IMR-90 (cell line): ENCODE results near the gene ITSN1. TPM values are rescaled to one million over a fixed set of nuclear protein-coding genes. Genes with fewer than 3 reads are reported as not detected.

ENCODE experiments used
- ATAC-seq: fragments of 200-7000 bp; cut with Tn5 transposase; 2 replicates; pipeline ENCODE4 v1.9.1; 2020; ENCODE audit warnings: low read depth, mild to moderate bottlenecking, moderate library complexity
- BruUV-seq: library from RNA; stranded (reverse); fragments of 400-500 nt; replicated peaks from 2 replicates; lab custom pipeline; 2021; lab: Mats Ljungman, UMichigan
- CTCF ChIA-PET: fragments of 300-600 bp; formaldehyde crosslinking; extraction: SDS; loops from one replicate; lab custom pipeline; 2021; ENCODE audit warnings: antibody characterized with exemption; lab: Yijun Ruan, JAX
- POLR2A ChIA-PET: fragments of 300-600 bp; sonication (Branson Sonifier 250); formaldehyde crosslinking; loops from one replicate; lab custom pipeline; 2022; ENCODE audit warnings: antibody characterized with exemption; ENCODE audit not compliant: unreplicated experiment; lab: Charles Lee
- DNase-seq: peaks from one replicate; pipeline ENCODE4 v3.0.0; 2013
- H2AFZ ChIP-seq: replicated peaks from 2 replicates; pipeline ENCODE3; 2013; ENCODE audit warnings: low read length, mild to moderate bottlenecking; ENCODE audit not compliant: poor library complexity
- H2AK5ac ChIP-seq: 2 replicates; pipeline ENCODE4 v1.6.1; 2013; ENCODE audit warnings: low read depth, low read length, inconsistent platforms
- H2AK9ac ChIP-seq: replicated peaks from 2 replicates; pipeline ENCODE3; 2013; ENCODE audit warnings: mild to moderate bottlenecking, low read depth, low read length, moderate library complexity; ENCODE audit not compliant: poor library complexity
- H2BK120ac ChIP-seq: 2 replicates; pipeline ENCODE4 v1.6.1; 2013; ENCODE audit warnings: low read depth, low read length, inconsistent platforms
- H2BK15ac ChIP-seq: 3 replicates; pipeline ENCODE4 v1.6.1; 2013; ENCODE audit warnings: low read depth, low read length, inconsistent platforms
- H2BK20ac ChIP-seq: 2 replicates; pipeline ENCODE4 v1.6.1; 2013; ENCODE audit warnings: low read depth, mild to moderate bottlenecking, inconsistent platforms, low read length, moderate library complexity
- H2BK5ac ChIP-seq: 2 replicates; pipeline ENCODE4 v1.6.1; 2013; ENCODE audit warnings: mild to moderate bottlenecking, low read depth, low read length, inconsistent platforms; ENCODE audit not compliant: poor library complexity, severe bottlenecking
- H3K14ac ChIP-seq: replicated peaks from 2 replicates; pipeline ENCODE4 v1.6.1; 2013; ENCODE audit warnings: low read depth, low read length, inconsistent platforms
- H3K18ac ChIP-seq: 2 replicates; pipeline ENCODE4 v1.6.1; 2013; ENCODE audit warnings: low read depth, low read length, control low read depth
- H3K23ac ChIP-seq: 2 replicates; pipeline ENCODE4 v1.6.1; 2013; ENCODE audit warnings: low read depth, low read length, inconsistent platforms
- H3K27ac ChIP-seq: 2 replicates; pipeline ENCODE4 v1.5.1; 2013; ENCODE audit warnings: mild to moderate bottlenecking, control low read depth, low read length; ENCODE audit not compliant: insufficient read depth
- H3K27me3 ChIP-seq: 2 replicates; pipeline ENCODE4 v1.6.1; 2013; ENCODE audit warnings: low read length; ENCODE audit not compliant: control insufficient read depth, insufficient read depth
- H3K36me3 ChIP-seq: 2 replicates; pipeline ENCODE4 v1.6.1; 2013; ENCODE audit warnings: low read length, mixed read lengths; ENCODE audit not compliant: control insufficient read depth, insufficient read depth
- H3K4ac ChIP-seq: 2 replicates; pipeline ENCODE4 v1.6.1; 2013; ENCODE audit warnings: low read depth, low read length, inconsistent platforms
- H3K4me1 ChIP-seq: 2 replicates; pipeline ENCODE4 v1.6.1; 2013; ENCODE audit warnings: low read length, mixed read lengths; ENCODE audit not compliant: control insufficient read depth, insufficient read depth
- H3K4me2 ChIP-seq: 2 replicates; pipeline ENCODE4 v1.6.1; 2013; ENCODE audit warnings: low read depth, mild to moderate bottlenecking, control low read depth, low read length, moderate library complexity
- H3K4me3 ChIP-seq: 2 replicates; pipeline ENCODE4 v1.5.1; 2013; ENCODE audit warnings: low read depth, mild to moderate bottlenecking, control low read depth, low read length, moderate library complexity; ENCODE audit not compliant: insufficient read depth
- H3K56ac ChIP-seq: 2 replicates; pipeline ENCODE4 v1.6.1; 2013; ENCODE audit warnings: low read length, inconsistent platforms; ENCODE audit not compliant: insufficient read depth; ENCODE audit errors: extremely low read depth
- H3K79me1 ChIP-seq, 2 experiments: 2 replicates each; pipeline ENCODE4 v1.6.1; 2013; ENCODE audit warnings: low read length in 2 of 2, inconsistent platforms in 1 of 2, low read depth in 1 of 2
- H3K9ac ChIP-seq: 2 replicates; pipeline ENCODE4 v1.6.1; 2013; ENCODE audit warnings: low read depth, low read length, control low read depth
- H3K9me1 ChIP-seq: 2 replicates; pipeline ENCODE4 v1.6.1; 2013; ENCODE audit warnings: low read length, inconsistent platforms; ENCODE audit not compliant: insufficient read depth
- H3K9me3 ChIP-seq: 2 replicates; pipeline ENCODE4 v1.6.1; 2013; ENCODE audit warnings: low read length; ENCODE audit not compliant: control insufficient read depth, insufficient read depth
- H4K20me1 ChIP-seq: 2 replicates; pipeline ENCODE4 v1.6.1; 2013; ENCODE audit warnings: low read length, inconsistent platforms; ENCODE audit not compliant: insufficient read depth
- H4K5ac ChIP-seq: 2 replicates; pipeline ENCODE4 v1.6.1; 2013; ENCODE audit warnings: mild to moderate bottlenecking, low read depth, low read length, control low read depth
- H4K8ac ChIP-seq, 2 experiments: 2 replicates each; pipeline ENCODE4 v1.6.1; 2013; ENCODE audit warnings: low read depth in 2 of 2, low read length in 2 of 2, control low read depth in 1 of 2, inconsistent platforms in 1 of 2
- H4K91ac ChIP-seq: 2 replicates; pipeline ENCODE4 v1.6.1; 2013; ENCODE audit warnings: low read depth, low read length, inconsistent platforms; ENCODE audit not compliant: insufficient read depth
- CEBPB ChIP-seq: IDR thresholded peaks from 2 replicates; pipeline ENCODE4 v1.6.1; 2012; ENCODE audit warnings: low read depth, low read length, improper control_type of control experiment
- CTCF ChIP-seq: conservative IDR thresholded peaks from 2 replicates; pipeline ENCODE4 v1.5.1; 2012; ENCODE audit warnings: mild to moderate bottlenecking, low read depth, low read length, improper control_type of control experiment
- ELK1 ChIP-seq: fragments of 150-350 bp; IDR thresholded peaks from 2 replicates; pipeline ENCODE4 v1.6.1; 2016; ENCODE audit warnings: low read depth, mild to moderate bottlenecking, low read length, moderate library complexity, borderline replicate concordance
- FOS ChIP-seq: fragments of 150-350 bp; IDR thresholded peaks from 2 replicates; pipeline ENCODE4 v1.6.1; 2016; ENCODE audit warnings: low read depth, low read length
- MAFK ChIP-seq: IDR thresholded peaks from 2 replicates; pipeline ENCODE4 v1.6.1; 2012; ENCODE audit warnings: low read depth, low read length, improper control_type of control experiment
- MAZ ChIP-seq: IDR thresholded peaks from 2 replicates; pipeline ENCODE4 v1.6.1; 2012; ENCODE audit warnings: low read depth, mild to moderate bottlenecking, low read length, improper control_type of control experiment, moderate library complexity, borderline replicate concordance
- MXI1 ChIP-seq: IDR thresholded peaks from 2 replicates; pipeline ENCODE4 v1.6.1; 2012; ENCODE audit warnings: low read depth, mild to moderate bottlenecking, low read length, moderate library complexity, borderline replicate concordance
- NFE2L2 ChIP-seq: fragments of 150-350 bp; IDR thresholded peaks from 2 replicates; pipeline ENCODE4 v1.6.1; 2016; ENCODE audit warnings: low read depth, mild to moderate bottlenecking, low read length
- POLR2A ChIP-seq: IDR thresholded peaks from 2 replicates; pipeline ENCODE4 v1.6.1; 2012; ENCODE audit warnings: mild to moderate bottlenecking, low read depth, low read length
- RAD21 ChIP-seq: IDR thresholded peaks from 2 replicates; pipeline ENCODE4 v1.6.1; 2012; ENCODE audit warnings: low read length, improper control_type of control experiment
- RCOR1 ChIP-seq: IDR thresholded peaks from 2 replicates; pipeline ENCODE4 v1.6.1; 2012; ENCODE audit warnings: mild to moderate bottlenecking, low read length, improper control_type of control experiment; ENCODE audit not compliant: insufficient replicate concordance
- SMC3 ChIP-seq: fragments of 150-350 bp; IDR thresholded peaks from 2 replicates; pipeline ENCODE4 v1.6.1; 2016; ENCODE audit warnings: low read depth, mild to moderate bottlenecking, antibody characterized with exemption, low read length, moderate library complexity
- USF2 ChIP-seq: fragments of 150-350 bp; IDR thresholded peaks from 2 replicates; pipeline ENCODE4 v1.6.1; 2017; ENCODE audit warnings: mild to moderate bottlenecking, antibody characterized with exemption, low read length, low read depth
- WGBS, 2 experiments: methylation state at CpG; one replicate each; pipeline versions ENCODE4 v1.1.5 to v1.1.7; 2013; ENCODE audit warnings: missing lambda C conversion rate in 2 of 2; ENCODE audit not compliant: insufficient read length in 1 of 2; ENCODE audit errors: extremely low coverage in 2 of 2; 5-methylcytosine and 5-hydroxymethylcytosine counted together
- dilution Hi-C: fragments of 300-500 bp; cut with HindIII; formaldehyde crosslinking; loops from one replicate; pipeline ENCODE4 v1.14.3; 2018; ENCODE audit warnings: low sequenced_read_pairs; ENCODE audit not compliant: unreplicated experiment
- in situ Hi-C: fragments of 300-500 bp; cut with MboI; formaldehyde crosslinking; loops from 3 replicates; pipeline ENCODE4 v1.14.3; 2019; ENCODE audit warnings: low sequenced_read_pairs, inconsistent platforms, mixed read lengths
- intact Hi-C: fragments of 100-400 bp; cut with micrococcal nuclease; formaldehyde crosslinking; loops from 2 replicates; pipeline ENCODE4 v1.10.0; 2022
- polyA plus RNA-seq, 3 experiments: library from polyadenylated mRNA; depleted of rRNA; stranded (reverse); fragments of >200 nt; gene quantifications; 2 replicates each; pipeline ENCODE4 v1.2.3, GENCODE V29; 2012; ENCODE audit warnings: low replicate concordance in 1 of 3
- total RNA-seq: library from RNA; depleted of rRNA; stranded (reverse); fragments of >200 nt; gene quantifications from 2 replicates; pipeline ENCODE4 v1.2.3, GENCODE V29; 2012

ITSN1 gene
- total and polyA plus RNA-seq, 2 of the 4 experiments (the other 2 are of a cell fraction), result 45.4 to 62.0 TPM

- no peak overlapping the region for H3K27ac ChIP-seq
- H3K4me3 ChIP-seq, result no peak overlapping the region
- WGBS, 2 experiments, result 90% methylated on average over 1 of the region's 1 CpG; no CpG with 5 or more reads in 1 of the 2 experiments
- no peaks in the 10 kb centered on the region for H3K36me3 ChIP-seq
- peaks cover 22% of the 10 kb centered on the region for H3K9me1 ChIP-seq
- H2AFZ ChIP-seq, result no peak overlapping the region
- no peak overlapping the region for H4K5ac ChIP-seq
- no peak overlapping the region for H3K4me2 ChIP-seq
- no peak overlapping the region for H2AK9ac ChIP-seq
- H2BK20ac ChIP-seq, result no peak overlapping the region
- POLR2A ChIA-PET, result no interaction called here
- no peak overlapping the region for H2BK5ac ChIP-seq
- H4K8ac ChIP-seq, result no peak overlapping the region
- H4K91ac ChIP-seq, result no peak overlapping the region
- peaks cover 0 to 9% of the 10 kb centered on the region in 2 experiments; a peak in 1 of 4 replicates for H3K79me1 ChIP-seq
- peaks cover 18% of the 10 kb centered on the region for H3K4me1 ChIP-seq
- H3K4ac ChIP-seq, result no peak overlapping the region
- H3K27me3 ChIP-seq, result no peaks in the 10 kb centered on the region
- no peak overlapping the region for H3K14ac ChIP-seq
- no peak overlapping the region for H3K18ac ChIP-seq
- CTCF ChIA-PET, result no interaction called here
- no peak overlapping the region for H3K9ac ChIP-seq
- no peak for DNase-seq
- intact Hi-C loops, result no loop called here
- H2BK120ac ChIP-seq, result no peak overlapping the region
- no peak for ATAC-seq
- H3K23ac ChIP-seq, result no peak overlapping the region
- dilution Hi-C loops, result no loop called here
- no TSS peak for BruUV-seq
- in situ Hi-C loops, result no loop called here
- no peak overlapping the region for H2BK15ac ChIP-seq
- H4K20me1 ChIP-seq, result no peaks in the 10 kb centered on the region
- no peak overlapping the region for H2AK5ac ChIP-seq
- H3K9me3 ChIP-seq, result no peaks in the 10 kb centered on the region
- no peak overlapping the region for H3K56ac ChIP-seq
- TF ChIP-seq POLR2A, result no peak
- TF ChIP-seq NFE2L2, result no peak
- no peak for TF ChIP-seq RAD21
- TF ChIP-seq CEBPB, result no peak
- TF ChIP-seq MXI1, result no peak
- no peak for TF ChIP-seq FOS
- no peak for TF ChIP-seq CTCF
- TF ChIP-seq USF2, result no peak
- TF ChIP-seq ELK1, result no peak
- TF ChIP-seq RCOR1, result no peak
- no peak for TF ChIP-seq MAZ
- no peak for TF ChIP-seq SMC3
- no peak for TF ChIP-seq MAFK
Observed at GRCh38 chr21:33944185-33944763, 302.0 kb downstream of the ITSN1 start.
